HG03378 (cell line): ENCODE data around the gene CA12.

ENCODE experiments used
- ATAC-seq: cut with Tn5 transposase; IDR thresholded peaks from one replicate; pipeline ENCODE4 v1.9.1; 2021; ENCODE audit warnings: mild to moderate bottlenecking, moderate library complexity; ENCODE audit not compliant: unreplicated experiment

CA12 gene

DNA sequence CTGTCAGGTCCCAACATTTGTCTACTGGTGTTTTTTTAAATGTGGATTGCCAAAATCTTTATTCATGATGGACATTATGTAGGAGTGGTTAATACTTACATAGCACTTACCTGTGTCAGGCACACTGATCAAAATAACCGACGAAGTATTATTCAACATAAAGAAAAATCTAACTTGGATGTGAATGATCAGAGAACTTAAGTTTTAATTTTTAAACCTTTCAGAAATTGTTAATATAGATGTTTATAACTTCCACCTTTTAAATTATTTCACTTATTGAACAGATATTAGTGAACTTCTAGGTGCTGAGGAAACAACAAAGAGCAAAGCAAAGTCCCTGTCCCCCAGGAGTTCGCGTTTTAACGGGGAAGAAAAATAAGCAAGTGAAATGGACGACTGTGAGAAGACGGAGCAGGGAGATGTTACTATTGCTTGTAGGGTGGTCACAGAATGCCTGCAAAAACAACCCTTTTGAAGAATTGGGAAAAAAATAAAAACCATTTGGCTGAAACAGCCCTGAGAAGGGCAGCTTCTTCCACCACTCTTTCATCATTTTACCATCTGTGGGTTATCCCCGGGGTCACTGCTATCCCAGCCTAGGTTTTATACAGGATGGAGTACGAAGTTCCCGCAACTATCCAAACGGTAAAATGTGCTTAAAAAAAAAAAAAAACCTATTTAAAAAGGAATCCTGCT is 105.2 kb downstream of the CA12 start:
- ATAC-seq = no peak

GRCh38 chr15:63274427-63274826 is 107.2 kb downstream of the CA12 start:
- no peak for ATAC-seq
